HCT116 (cell line): Measurements from ENCODE around the gene BLNK. TPM values are rescaled to one million over a fixed set of nuclear protein-coding genes. Genes with fewer than 3 reads are reported as not detected.

Source experiments
- ATAC-seq: fragments of 200-7000 bp; cut with Tn5 transposase; 2 replicates; pipeline ENCODE4 v1.9.1; 2020; ENCODE audit warnings: mild to moderate bottlenecking, moderate library complexity
- BruUV-seq: library from RNA; stranded (reverse); fragments of 400-500 nt; replicated peaks from 2 replicates; lab custom pipeline; 2021; lab: Mats Ljungman, UMichigan
- CTCF ChIA-PET: fragments of 300-600 bp; sonication (Branson Sonifier 250); formaldehyde crosslinking; loops from one replicate; lab custom pipeline; 2021; ENCODE audit warnings: antibody characterized with exemption; lab: Charles Lee
- POLR2A ChIA-PET: fragments of 300-600, 350-600 bp; sonication (Branson Sonifier 250); formaldehyde crosslinking; loops from one replicate; lab custom pipeline; 2021; ENCODE audit warnings: antibody characterized with exemption; lab: Charles Lee
- RAD21 ChIA-PET, 2 experiments: fragments of 300-600 bp; sonication (Branson Sonifier 250); formaldehyde crosslinking; loops; one replicate each; lab custom pipeline; 2023; ENCODE audit warnings: low total read pairs in 2 of 2; ENCODE audit not compliant: uncharacterized antibody in 2 of 2, unreplicated experiment in 2 of 2, low non-redundant PET in 1 of 2; lab: Charles Lee
- DNase-seq: peaks from one replicate; pipeline ENCODE4 v3.0.0-alpha.2; 2010; ENCODE audit warnings: low read depth, low spot score
- H2AFZ ChIP-seq: fragments of 200-600 bp; shearing (Covaris generic), sonication (generic); 2 replicates; pipeline ENCODE4 v1.6.1; 2017; ENCODE audit warnings: low read depth, mixed run types, mixed read lengths, antibody characterized with exemption, low read length; ENCODE audit not compliant: poor library complexity, severe bottlenecking
- H3K27ac ChIP-seq: 2 replicates; pipeline ENCODE4 v1.5.1; 2012; ENCODE audit warnings: low read depth, low read length
- H3K27me3 ChIP-seq: fragments of 200-600 bp; sonication (generic); 2 replicates; pipeline ENCODE4 v1.6.1; 2016; ENCODE audit warnings: mixed run types, low read length, mixed read lengths; ENCODE audit not compliant: insufficient read depth
- H3K36me3 ChIP-seq, 2 experiments: fragments of 200-500 bp in 1 of 2; fragments of 200-600 bp in 1 of 2; sonication (Bioruptor generic) in 1 of 2; sonication (generic) in 1 of 2; 2 replicates each; pipeline versions ENCODE4 v1.5.1 to v1.6.1; 2014 to 2016; ENCODE audit warnings: low read length in 2 of 2, inconsistent platforms in 1 of 2, mixed read lengths in 1 of 2, mixed run types in 1 of 2; ENCODE audit not compliant: insufficient read depth in 2 of 2, control insufficient read depth in 1 of 2
- H3K4me1 ChIP-seq, 2 experiments: fragments of 200-600 bp in 1 of 2; sonication (generic) in 1 of 2; 2 replicates each; pipeline versions ENCODE4 v1.5.1 to v1.6.1; 2012 to 2017; ENCODE audit warnings: low read length in 2 of 2, inconsistent platforms in 1 of 2, mild to moderate bottlenecking in 1 of 2, mixed read lengths in 1 of 2, mixed run types in 1 of 2, moderate library complexity in 1 of 2; ENCODE audit not compliant: insufficient read depth in 2 of 2, control insufficient read depth in 1 of 2
- H3K4me2 ChIP-seq: fragments of 200-600 bp; sonication (generic); 2 replicates; pipeline ENCODE4 v1.6.1; 2017; ENCODE audit warnings: mixed run types, low read length, mixed read lengths
- H3K4me3 ChIP-seq, 2 experiments: fragments of 200-600 bp in 1 of 2; sonication (generic) in 1 of 2; replicated peaks in 1 of 2; 2 replicates each; pipeline ENCODE4 v1.5.1; 2011 to 2016; ENCODE audit warnings: low read length in 2 of 2, control low read depth in 1 of 2, low read depth in 1 of 2, mild to moderate bottlenecking in 1 of 2, mixed read lengths in 1 of 2, mixed run types in 1 of 2
- H3K79me2 ChIP-seq: fragments of 200-600 bp; sonication (generic); 2 replicates; pipeline ENCODE4 v1.6.1; 2017; ENCODE audit warnings: mild to moderate bottlenecking, mixed run types, low read length, moderate library complexity, mixed read lengths; ENCODE audit not compliant: insufficient read depth
- H3K9ac ChIP-seq: fragments of 200-600 bp; sonication (generic); 2 replicates; pipeline ENCODE4 v1.6.1; 2016; ENCODE audit warnings: low read length, mixed read lengths
- H3K9me2 ChIP-seq: fragments of 200-600 bp; sonication (generic), shearing (Covaris generic); 2 replicates; pipeline ENCODE4 v1.6.1; 2017; ENCODE audit warnings: mixed run types, mild to moderate bottlenecking, moderate library complexity; ENCODE audit not compliant: insufficient read depth
- H3K9me3 ChIP-seq, 2 experiments: fragments of 200-500 bp in 1 of 2; fragments of 200-600 bp in 1 of 2; sonication (Bioruptor generic) in 1 of 2; sonication (generic) in 1 of 2; 2 replicates each; pipeline ENCODE4 v1.6.1; 2014 to 2017; ENCODE audit warnings: low read length in 2 of 2, mixed read lengths in 2 of 2, inconsistent platforms in 1 of 2, low read depth in 1 of 2, mild to moderate bottlenecking in 1 of 2, mixed run types in 1 of 2, moderate library complexity in 1 of 2; ENCODE audit not compliant: control insufficient read depth in 1 of 2, insufficient read depth in 1 of 2
- H4K20me1 ChIP-seq: fragments of 200-600 bp; sonication (generic), shearing (Covaris generic); 2 replicates; pipeline ENCODE4 v1.6.1; 2017; ENCODE audit warnings: mixed run types, mild to moderate bottlenecking, moderate library complexity; ENCODE audit not compliant: insufficient read depth
- CEBPB ChIP-seq: IDR thresholded peaks from 2 replicates; pipeline ENCODE4 v1.6.1; 2012; ENCODE audit warnings: low read depth
- CTCF ChIP-seq, 3 experiments: fragments of 200-600 bp in 1 of 3; sonication (generic) in 1 of 3; IDR thresholded peaks in 2 of 3; conservative IDR thresholded peaks in 1 of 3; 2 replicates each; pipeline ENCODE4 v1.5.1; 2012 to 2017; ENCODE audit warnings: low read depth in 2 of 3, low read length in 2 of 3, antibody characterized with exemption in 1 of 3, borderline replicate concordance in 1 of 3, control low read depth in 1 of 3, mild to moderate bottlenecking in 1 of 3, mixed read lengths in 1 of 3, mixed run types in 1 of 3, moderate library complexity in 1 of 3; ENCODE audit not compliant: insufficient read depth in 1 of 3
- EGR1 ChIP-seq: IDR thresholded peaks from 2 replicates; pipeline ENCODE4 v1.6.1; 2012; ENCODE audit warnings: low read depth
- ELF1 ChIP-seq: IDR thresholded peaks from 2 replicates; pipeline ENCODE4 v1.6.1; 2012; ENCODE audit warnings: low read depth, borderline replicate concordance
- EZH2 ChIP-seq: fragments of 200-600 bp; sonication (generic); IDR thresholded peaks from 2 replicates; pipeline ENCODE4 v1.6.1; 2017; ENCODE audit warnings: antibody characterized with exemption, mixed run types
- FOSL1 ChIP-seq: IDR thresholded peaks from 2 replicates; pipeline ENCODE4 v1.6.1; 2012; ENCODE audit warnings: low read depth
- POLR2A ChIP-seq: IDR thresholded peaks from 2 replicates; pipeline ENCODE4 v1.7.0; 2011; ENCODE audit warnings: borderline replicate concordance; ENCODE audit not compliant: insufficient read depth, insufficient read length; ENCODE audit errors: extremely low read depth
- POLR2AphosphoS5 ChIP-seq: IDR thresholded peaks from 2 replicates; pipeline ENCODE4 v1.6.1; 2011; ENCODE audit warnings: mild to moderate bottlenecking, low read depth, low read length, moderate library complexity
- RAD21 ChIP-seq: IDR thresholded peaks from 2 replicates; pipeline ENCODE4 v1.6.1; 2012; ENCODE audit warnings: low read depth, mild to moderate bottlenecking
- REST ChIP-seq: IDR thresholded peaks from 2 replicates; pipeline ENCODE4 v1.6.1; 2012; ENCODE audit warnings: low read depth
- SP1 ChIP-seq: IDR thresholded peaks from 2 replicates; pipeline ENCODE4 v1.6.1; 2012; ENCODE audit warnings: low read depth
- SRF ChIP-seq: IDR thresholded peaks from 2 replicates; pipeline ENCODE4 v1.6.1; 2012; ENCODE audit warnings: low read depth
- TCF7L2 ChIP-seq: IDR thresholded peaks from 2 replicates; pipeline ENCODE4 v1.7.0; 2011; ENCODE audit warnings: borderline replicate concordance, inconsistent platforms; ENCODE audit not compliant: insufficient read depth, insufficient read length; ENCODE audit errors: extremely low read depth
- YY1 ChIP-seq: IDR thresholded peaks from 2 replicates; pipeline ENCODE4 v1.6.1; 2011; ENCODE audit warnings: low read length, low read depth, moderate library complexity, mild to moderate bottlenecking; ENCODE audit not compliant: insufficient replicate concordance; ENCODE audit errors: extremely low read depth
- ZBTB33 ChIP-seq: IDR thresholded peaks from 2 replicates; pipeline ENCODE4 v1.6.1; 2011; ENCODE audit warnings: mild to moderate bottlenecking, low read length, moderate library complexity; ENCODE audit not compliant: insufficient replicate concordance; ENCODE audit errors: extremely low read depth
- ZFX ChIP-seq: fragments of 450-650 bp; IDR thresholded peaks from 2 replicates; pipeline ENCODE4 v1.6.1; 2017
- ZNF274 ChIP-seq: fragments of 200-500 bp; sonication (Bioruptor generic); IDR thresholded peaks from 2 replicates; pipeline ENCODE4 v1.6.1; 2014; ENCODE audit warnings: mild to moderate bottlenecking, low read depth, low read length, inconsistent platforms
- intact Hi-C: fragments of 100-400 bp; cut with micrococcal nuclease; formaldehyde crosslinking; loops from 2 replicates; pipeline ENCODE4 v1.10.0; 2022
- total RNA-seq: library from RNA; stranded (reverse); gene quantifications from one replicate; pipeline ENCODE4 v1.2.1, GENCODE V29; 2021; ENCODE audit not compliant: unreplicated experiment

Gene BLNK
- total RNA-seq, 1 experiment from 2014 or later: 0.59 TPM

GRCh38 chr10:96270571-96270970, 798 bp downstream of the BLNK start:
- ChIA-PET RAD21 (no interaction called here), CTCF (interaction anchor here (0.6 kb wide), 1 partner anchor 126 kb away, joined by 3 read pairs; no protein-coding TSS in a partner anchor)
- no peak for ATAC-seq
- no peaks in the 10 kb centered on the region for H3K27me3 ChIP-seq
- no peaks in the 10 kb centered on the region for H4K20me1 ChIP-seq
- intact Hi-C loops: no loop called here
- no peaks in the 10 kb centered on the region for H3K79me2 ChIP-seq
- H3K4me2 ChIP-seq: no peak overlapping the region
- no peak for TF ChIP-seq SP1
- TF ChIP-seq EZH2: no peak
- no peak for TF ChIP-seq EGR1
- no peak for TF ChIP-seq ZFX
- no peak for TF ChIP-seq RAD21
- no peak for TF ChIP-seq CEBPB
- no peak for TF ChIP-seq TCF7L2
- TF ChIP-seq POLR2AphosphoS5: no peak
- no peak for TF ChIP-seq SRF
- TF ChIP-seq ZNF274: no peak
- TF ChIP-seq CTCF (IDR thresholded peaks at IDR 0.05 in 2 of 3, conservative IDR thresholded peaks at IDR 0.05 in 1 of 3; ENCODE audit: borderline replicate concordance in 1 of 3, insufficient read depth in 1 of 3, low read depth in 2 of 3, low read length in 2 of 3): no peak
- no peak for TF ChIP-seq ZBTB33
- TF ChIP-seq FOSL1: no peak
- no peak for TF ChIP-seq YY1
- TF ChIP-seq REST: no peak
- no peak for TF ChIP-seq POLR2A
- no peak for TF ChIP-seq ELF1
- TF ChIP-seq, all 23 proteins: peak for 0
- Histone ChIP-seq H3K4me1 (peaks cover 14 to 25% of the 10 kb centered on the region in 2 experiments), H3K4me3 (no peak overlapping the region), H3K9ac (no peak overlapping the region), H3K27ac (no peak overlapping the region), H3K9me2 (no peaks in the 10 kb centered on the region), H3K36me3 (no peaks in the 10 kb centered on the region), H3K9me3 (no peaks in the 10 kb centered on the region), H2AFZ (no peak overlapping the region)
- DNase-seq: no peak
- POLR2A ChIA-PET: no interaction called here
- BruUV-seq: no TSS peak
